Fibroblast of skin of back (primary cell): Measurements from ENCODE around the gene TMEM270. TPM values are rescaled to one million over a fixed set of nuclear protein-coding genes. Genes with fewer than 3 reads are reported as not detected.
"Not testable (repeated sequence)": the region's sequence is repeated elsewhere in the genome, so short reads cannot be mapped to it uniquely, and the experiment has no call there.

Source experiments
- DNase-seq: peaks from one replicate; pipeline ENCODE4 v3.0.0-alpha.2; 2013
- polyA plus RNA-seq, 2 experiments: library from polyadenylated mRNA; unstranded; fragments of 120-200 nt; gene quantifications; one replicate each; pipeline ENCODE4 v1.2.1, GENCODE V29; 2013; ENCODE audit not compliant: insufficient read length in 2 of 2

The TMEM270 gene, protein sequence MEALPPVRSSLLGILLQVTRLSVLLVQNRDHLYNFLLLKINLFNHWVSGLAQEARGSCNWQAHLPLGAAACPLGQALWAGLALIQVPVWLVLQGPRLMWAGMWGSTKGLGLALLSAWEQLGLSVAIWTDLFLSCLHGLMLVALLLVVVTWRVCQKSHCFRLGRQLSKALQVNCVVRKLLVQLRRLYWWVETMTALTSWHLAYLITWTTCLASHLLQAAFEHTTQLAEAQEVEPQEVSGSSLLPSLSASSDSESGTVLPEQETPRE
- polyA plus RNA-seq (2013, experiment 1 of 2; ENCODE audit: insufficient read length), result not detected
- polyA plus RNA-seq (2013, experiment 2 of 2; ENCODE audit: insufficient read length), result not detected

DNA sequence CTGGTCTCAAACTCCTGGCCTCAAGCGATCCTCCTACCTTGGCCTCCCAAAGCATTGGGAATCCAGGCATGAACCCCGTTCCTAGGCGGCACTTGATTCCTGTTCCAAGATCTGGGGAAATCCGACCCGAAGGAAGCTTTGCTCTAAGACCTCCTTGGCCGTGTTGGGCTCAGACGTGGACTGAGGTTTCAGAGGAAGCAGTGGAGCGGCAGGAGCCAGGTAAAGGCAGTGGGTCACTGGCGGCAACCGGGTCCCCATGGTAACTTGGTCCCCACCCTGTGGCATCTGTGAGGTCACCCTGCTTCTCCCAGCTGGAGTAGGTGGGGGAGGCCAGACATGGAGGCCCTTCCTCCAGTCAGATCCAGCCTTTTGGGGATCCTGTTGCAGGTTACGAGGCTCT, at the start of gene TMEM270:
TSS of gene TMEM270 (plus strand) at position 301 of the 400 bp plus-strand sequence. CDS start at position 337, 36 bp downstream.
- DNase-seq, result no peak

DNA sequence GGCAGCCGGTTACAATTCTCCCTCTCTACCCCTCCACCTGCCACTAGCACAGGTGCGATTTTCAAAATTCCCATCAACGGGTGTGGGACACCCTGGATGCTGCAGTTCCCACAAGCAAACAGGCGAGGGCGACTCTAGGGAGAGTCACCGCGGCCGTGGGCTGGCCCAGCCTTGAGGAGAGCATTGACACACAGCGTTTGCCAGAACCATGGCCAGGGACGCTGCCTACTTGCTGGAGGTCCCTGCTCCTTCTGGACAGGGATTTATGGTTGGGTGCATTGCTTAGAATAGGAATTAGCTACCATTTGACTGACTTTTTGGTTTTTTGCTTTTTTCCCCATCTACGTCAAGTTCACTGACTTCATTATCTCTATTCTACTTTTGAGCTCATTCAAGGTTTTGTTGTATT, 49.2 kb upstream of the TMEM270 start:
- DNase-seq, result peak; percentile 70

DNA sequence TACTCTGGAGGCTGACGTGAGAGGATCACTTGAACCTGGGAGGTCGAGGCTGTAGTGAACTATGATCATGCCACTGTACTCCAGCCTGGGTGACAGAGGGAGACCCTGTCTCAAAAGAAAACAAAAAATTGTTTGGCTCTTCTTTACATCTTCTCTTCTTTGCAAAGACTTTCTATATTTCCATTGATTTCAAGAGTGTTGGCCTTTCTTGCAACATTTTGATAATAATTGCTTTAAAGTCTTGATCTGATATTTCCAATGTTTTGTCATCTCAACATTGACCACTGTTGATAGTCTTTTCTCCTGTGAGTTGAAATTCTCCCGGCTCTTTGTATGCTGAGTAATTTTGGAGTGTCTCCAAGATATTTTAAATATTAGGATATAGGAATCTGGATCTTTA, 48.0 kb upstream of the TMEM270 start:
- DNase-seq, result peak; percentile 47

DNA sequence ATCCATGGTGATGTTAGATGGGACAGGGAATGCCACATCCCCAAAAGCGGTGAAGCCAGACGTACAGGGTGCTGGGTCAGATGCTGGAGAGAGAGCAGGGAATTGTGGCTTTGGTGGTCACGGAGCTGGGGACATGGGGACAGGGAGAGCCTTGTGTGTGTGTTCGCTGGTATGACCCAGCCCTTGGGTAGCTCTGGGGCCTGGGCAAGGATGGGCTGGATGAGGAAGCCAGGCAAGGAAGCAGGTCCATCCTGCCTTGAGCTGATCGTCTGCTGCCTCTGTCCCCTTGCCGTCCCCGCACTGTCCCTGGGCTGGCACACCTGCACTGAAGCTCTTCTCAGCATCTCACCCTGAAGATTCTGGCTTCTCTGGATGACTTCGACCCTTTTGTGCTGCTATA, 45.5 kb upstream of the TMEM270 start:
- no peak for DNase-seq

DNA sequence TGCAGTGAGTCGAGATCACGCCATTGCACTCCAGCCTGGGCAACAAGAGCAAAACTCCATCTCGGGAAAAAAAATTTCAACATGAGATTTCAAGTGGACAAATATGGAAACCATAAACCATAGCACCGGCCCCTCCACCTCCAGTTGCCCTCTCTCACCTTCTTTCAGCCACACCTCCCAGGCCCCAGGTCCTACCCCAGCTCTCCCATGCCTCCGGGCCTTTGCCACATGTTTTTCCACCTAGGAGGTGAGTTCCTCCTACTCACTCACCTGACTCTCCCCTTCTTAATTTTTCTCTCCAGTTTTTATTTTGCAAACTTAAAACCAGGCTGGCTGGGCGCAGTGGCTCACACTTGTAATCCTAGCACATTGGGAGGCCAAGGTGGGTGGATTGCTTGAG, 43.8 kb upstream of the TMEM270 start:
- DNase-seq, result no peak

DNA sequence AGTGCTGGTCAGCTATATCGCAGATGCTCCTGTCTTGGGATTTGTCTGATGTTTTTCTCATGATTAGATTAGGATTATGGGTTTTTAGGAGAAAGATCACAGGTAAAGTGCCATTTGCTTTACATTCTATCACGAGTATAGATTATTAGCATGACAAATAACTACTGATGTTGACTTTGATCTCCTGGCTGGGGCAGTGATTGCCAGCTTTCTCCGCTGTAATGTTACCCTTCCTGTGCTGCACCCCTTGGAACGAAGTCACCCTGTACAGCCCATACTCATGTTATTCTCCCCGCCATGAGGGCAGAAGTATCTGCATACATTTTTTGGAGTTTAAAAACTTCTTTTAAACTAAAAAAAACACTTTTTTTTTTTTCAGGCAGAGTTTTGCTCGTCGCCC, 40.9 kb upstream of the TMEM270 start:
- DNase-seq, result no peak

DNA sequence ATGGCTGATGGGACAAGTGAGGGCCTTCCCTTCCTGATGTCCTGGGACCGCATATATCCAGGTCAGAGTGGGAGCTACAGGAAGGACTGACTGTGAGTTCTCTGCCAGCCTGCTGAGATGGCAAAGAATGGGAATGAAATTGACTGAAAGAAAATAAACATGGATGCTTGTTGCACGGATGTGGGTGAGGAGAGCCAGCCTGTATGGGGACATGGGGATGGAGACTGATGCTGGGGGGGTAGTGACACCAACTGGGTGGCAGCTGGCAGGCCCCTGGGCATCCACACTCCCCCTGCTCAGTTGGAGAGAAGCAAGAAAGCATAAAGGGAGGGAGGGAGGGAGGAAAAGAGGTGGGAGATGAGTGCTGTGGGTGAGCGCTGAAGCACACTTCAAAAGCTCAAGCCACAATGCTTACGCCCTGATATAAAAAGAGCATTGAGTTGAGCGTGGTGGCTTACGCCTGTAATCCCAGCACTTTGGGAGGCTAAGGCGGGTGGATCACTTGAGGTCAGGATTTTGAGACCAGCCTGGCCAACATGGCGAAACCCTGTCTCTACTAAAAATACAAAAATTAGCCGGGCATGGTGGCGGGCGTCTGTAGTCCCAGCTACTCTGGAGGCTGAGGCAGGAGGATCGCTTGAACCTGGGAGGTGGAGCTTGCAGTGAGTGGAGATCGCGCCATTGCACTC, 39.2 kb upstream of the TMEM270 start:
- DNase-seq, result not testable (repeated sequence)

DNA sequence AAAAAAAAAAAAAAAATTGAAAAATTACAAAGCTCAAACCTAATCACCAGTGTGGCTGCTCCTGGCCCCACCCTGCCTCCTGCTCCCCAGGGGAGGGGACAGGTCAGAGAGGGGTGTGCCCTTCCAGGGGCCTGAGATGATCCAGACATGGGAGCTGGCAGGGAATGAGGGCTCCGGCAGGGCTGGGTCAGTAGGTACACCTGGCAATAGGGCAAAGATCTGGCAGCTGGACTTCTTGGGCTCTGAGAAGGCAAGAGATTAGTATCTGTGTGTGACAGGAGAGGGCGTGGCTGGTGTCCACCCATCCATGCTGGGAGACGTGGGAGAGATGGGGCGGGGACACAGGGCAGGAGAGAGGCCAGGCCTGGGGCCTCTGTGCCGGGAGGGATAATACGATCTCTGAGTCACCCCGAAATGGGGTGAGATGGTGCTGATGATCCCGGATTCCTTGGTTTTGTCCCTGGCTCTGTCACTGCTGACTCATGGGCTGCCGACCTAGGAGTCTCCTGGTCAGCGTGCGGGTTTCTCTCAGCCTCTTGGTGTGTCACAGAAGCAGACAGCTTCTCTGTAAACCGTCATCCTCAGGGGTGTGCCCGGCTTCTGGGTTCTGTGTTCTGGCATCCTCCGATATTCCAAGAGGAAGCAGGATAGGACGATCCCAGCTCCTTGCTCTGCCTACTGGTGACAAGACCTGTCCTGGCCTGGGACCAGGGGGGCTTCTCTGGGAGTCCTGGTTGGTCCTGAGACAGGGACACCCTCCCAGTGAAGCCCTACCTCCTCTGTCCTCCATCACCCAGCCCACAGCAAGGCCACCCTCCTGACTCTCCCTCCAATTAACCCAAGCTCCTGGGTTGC, 38.4 kb upstream of the TMEM270 start:
- peak; percentile 99 for DNase-seq

DNA sequence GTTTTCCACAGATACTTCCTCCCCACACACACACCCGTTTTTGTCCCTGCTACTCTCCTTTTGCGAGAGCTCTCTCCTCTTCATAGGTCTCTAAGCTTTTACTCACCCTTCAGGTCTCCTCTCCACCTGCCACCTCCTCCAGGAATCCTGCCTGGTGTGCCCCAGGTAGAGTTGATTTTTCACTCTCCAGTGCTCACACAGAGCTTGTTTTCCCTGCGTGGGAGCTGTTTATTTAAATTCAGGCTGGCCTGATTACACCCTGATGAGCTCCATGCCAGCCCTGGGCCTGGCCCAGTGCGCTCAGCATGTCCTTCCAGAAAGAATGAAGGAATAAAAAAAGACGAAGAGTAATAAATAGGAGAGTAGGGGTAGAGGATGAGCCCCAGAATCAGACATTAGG, 37.7 kb upstream of the TMEM270 start:
- DNase-seq, result no peak

DNA sequence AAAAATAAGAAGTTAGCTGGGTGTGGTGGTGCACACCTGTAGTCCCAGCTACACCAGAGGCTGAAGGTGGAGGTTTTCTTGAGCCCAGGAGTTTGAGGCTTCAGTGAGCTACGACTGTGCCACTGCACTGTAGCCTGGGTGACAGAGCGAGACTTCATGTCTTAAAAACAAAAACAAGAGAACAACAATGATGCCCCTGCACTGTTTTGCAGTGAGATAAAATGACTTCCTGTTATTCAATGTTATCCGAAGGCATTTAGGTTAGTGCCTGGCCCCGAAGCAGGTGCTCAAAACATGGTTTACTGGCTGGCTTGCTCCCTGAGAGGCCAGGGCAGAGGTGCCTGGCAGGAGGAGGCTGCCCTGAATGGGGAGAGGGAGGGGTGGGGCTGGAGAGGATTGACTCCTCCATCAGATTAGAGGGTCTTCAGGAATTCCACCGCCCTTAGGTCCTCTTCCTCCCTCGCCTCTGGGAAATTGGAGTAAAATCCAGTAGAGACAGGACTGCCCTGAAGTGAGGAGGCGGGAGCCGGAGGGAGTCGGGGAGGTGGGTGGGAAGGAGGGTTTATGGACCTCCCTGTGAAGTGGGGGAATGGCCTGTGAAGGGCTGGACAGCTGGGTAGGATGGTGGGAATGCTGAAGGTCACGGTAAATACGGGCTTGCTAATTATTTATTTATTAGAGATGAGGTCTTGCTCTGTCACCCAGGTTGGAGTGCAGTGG, 36.9 kb upstream of the TMEM270 start:
- DNase-seq, result no peak

DNA sequence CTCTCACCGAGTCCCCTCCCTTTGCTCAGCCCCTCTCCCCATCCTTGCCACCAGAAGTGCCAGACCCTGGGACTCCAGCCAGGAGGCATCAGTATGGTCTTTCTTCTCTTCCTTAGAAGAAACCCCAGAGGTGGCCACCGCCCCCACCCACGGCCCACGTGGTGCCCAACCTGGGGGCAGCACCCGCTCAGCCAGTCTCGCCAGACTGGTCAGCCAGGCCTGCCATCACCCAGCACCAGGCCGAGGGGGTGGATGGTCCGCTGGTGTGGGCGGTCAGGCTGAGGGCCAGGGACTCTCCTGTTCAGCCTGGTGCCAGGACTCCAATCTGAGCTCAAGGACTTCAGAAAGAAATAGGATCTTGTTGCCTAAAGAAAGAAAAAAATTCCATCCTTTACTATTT, 36.0 kb upstream of the TMEM270 start:
- DNase-seq, result no peak

DNA sequence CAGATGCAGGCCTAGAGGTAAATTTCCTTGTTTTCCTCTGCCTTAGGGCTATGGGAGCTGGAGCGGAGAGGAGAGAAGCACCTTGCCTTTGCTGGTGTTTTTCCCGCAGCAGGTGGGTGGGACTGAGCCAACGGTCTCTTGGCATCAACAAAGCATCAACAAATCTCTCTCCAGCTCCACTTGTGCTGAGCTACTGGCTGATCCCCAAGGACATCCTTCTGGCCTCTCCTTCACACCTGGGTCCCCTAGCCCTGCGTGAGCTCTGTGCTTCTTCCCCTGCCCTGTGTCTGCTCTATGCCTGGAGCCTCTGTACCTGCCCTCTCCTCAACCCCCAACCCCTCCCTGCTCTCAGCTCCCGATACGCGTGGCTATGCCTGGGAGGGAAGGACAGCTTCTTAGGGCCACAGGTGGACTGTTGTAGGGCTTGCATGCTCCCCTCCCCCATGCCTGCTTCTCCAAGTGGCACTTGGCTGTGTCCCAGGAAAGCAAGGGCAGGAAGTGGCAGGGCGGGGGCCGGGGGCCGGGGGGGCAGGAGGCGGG, 33.3 kb upstream of the TMEM270 start:
- peak; percentile 29 for DNase-seq

DNA sequence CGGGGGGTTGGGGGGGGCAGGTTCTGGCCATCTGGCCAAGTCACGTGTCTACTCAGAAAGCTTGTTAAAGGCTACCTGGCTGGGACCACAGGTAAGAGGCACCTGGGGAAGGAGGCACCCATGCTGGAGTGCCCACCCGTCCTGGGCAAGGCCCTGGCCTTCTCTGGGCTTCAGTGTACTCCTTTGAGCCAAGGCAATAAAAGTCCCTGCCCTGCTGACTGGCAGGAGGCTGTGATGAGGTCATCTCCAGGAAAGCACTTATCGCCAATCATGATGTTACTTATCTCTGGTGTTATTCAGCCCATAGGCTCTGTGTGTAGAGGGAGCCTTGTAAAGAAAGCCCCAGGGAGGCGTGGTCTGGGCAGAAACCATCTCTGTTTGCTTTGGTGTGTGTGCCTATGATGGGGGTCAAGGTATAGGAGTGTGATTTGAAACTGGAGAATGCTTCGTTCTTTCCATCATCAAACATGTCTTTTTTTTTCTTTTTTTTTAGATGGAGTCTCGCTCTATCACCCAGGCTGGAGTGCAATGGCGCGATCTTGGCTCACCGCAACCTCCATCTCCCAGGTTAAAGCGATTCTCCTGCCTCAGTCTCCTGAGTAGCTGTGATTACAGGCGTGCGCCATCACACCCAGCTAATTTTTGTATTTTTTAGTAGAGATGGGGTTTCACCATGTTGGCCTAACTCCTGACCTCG, 32.7 kb upstream of the TMEM270 start:
- DNase-seq, result peak; percentile 54

DNA sequence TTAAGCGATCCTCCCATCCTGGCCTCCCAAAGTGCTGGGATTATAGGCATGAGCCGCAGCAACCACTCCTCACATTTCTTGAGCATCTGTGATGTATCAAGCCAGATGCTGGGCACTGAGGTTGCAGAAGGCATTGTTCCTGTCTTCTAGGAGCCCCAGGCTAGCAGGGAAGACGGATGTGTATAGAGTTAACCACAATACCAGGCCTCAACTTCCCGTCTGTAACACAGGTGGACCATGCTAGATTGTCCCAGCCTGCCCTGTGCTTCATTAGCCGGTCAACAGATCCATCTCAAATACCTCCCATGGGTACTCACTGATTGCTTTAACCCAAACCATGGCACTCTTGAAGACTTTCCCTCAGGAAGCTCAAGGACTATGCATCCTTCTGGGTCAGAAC, 32.0 kb upstream of the TMEM270 start:
- DNase-seq, result no peak

DNA sequence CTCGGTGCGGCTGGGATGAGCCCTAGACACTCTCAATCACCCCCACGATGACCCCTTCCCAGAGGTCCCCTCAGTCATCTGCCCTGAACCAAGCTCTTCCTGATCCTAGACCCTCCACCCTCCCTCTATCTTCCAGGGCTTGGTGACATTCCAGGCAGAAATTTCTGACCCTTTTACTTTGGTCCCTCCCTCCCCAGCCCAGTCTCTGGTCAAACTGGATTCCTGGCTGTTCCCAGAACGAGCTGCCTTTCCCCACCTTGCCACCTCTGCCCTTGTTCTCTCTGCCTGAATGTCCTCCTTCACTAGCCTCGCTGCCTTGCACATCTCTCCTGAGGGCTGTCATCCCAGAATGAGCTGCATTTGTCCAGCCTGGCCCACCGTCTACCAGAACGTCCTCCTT, 31.5 kb upstream of the TMEM270 start:
- DNase-seq, result no peak

DNA sequence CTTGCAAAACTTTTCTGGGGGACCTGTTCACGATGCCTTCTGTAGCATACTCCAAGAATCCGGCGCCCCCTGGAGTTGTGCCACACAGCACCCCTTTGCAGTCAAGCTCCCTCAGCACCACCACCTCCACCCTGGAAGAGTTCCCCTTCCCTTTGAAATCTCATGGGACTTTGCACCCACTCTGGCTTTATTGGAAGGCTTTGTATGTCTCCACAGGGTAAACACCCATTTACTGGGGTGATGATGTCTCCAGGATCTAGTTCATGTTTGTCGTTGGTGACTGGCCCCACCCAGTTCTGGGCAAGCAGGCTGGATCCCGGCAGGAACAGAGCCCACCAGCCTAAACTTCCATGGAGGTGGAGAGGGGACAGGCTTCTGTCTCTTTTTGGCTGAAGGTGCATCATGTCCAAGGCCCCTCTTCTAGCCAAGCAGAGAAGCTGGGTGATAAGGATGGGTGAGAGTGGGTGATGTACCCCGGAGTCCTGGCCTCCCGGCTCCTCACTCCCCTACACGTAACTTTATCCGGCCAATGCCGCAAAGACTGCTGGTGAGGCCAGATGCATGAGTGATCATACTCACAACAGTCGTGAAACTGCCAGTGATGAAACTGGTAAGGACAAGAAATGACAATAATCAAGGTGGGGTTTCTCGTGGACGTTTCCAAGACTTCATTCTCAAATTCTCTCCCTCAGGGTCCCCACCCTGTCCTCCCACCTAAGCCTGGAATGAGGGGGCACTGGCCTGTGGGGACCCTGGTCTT, 30.9 kb upstream of the TMEM270 start:
- no peak for DNase-seq

DNA sequence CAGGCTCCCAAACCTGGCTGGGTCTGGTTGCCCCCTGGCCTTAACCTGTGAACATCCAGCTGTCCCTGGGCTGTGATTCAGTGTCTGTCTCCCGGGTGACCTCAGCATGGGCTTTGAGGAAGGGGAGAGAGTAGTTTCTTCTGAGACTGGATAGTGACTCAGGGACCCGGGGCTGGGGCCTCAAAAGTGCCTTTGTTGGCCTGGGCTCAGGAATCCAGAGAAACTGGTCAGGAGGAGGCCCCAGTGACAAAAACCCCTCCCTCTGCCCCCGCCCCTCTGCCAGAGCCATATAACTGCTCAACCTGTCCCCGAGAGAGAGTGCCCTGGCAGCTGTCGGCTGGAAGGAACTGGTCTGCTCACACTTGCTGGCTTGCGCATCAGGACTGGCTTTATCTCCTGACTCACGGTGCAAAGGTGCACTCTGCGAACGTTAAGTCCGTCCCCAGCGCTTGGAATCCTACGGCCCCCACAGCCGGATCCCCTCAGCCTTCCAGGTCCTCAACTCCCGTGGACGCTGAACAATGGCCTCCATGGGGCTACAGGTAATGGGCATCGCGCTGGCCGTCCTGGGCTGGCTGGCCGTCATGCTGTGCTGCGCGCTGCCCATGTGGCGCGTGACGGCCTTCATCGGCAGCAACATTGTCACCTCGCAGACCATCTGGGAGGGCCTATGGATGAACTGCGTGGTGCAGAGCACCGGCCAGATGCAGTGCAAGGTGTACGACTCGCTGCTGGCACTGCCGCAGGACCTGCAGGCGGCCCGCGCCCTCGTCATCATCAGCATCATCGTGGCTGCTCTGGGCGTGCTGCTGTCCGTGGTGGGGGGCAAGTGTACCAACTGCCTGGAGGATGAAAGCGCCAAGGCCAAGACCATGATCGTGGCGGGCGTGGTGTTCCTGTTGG, 30.0 kb upstream of the TMEM270 start, which contains the start of gene CLDN4:
TSS of gene CLDN4 (plus strand) at position 316 of the 903 bp plus-strand sequence. CDS start at position 522, 206 bp downstream.
- DNase-seq, result peak; percentile 58

DNA sequence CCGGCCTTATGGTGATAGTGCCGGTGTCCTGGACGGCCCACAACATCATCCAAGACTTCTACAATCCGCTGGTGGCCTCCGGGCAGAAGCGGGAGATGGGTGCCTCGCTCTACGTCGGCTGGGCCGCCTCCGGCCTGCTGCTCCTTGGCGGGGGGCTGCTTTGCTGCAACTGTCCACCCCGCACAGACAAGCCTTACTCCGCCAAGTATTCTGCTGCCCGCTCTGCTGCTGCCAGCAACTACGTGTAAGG, 29.4 kb upstream of the TMEM270 start:
- DNase-seq, result no peak

DNA sequence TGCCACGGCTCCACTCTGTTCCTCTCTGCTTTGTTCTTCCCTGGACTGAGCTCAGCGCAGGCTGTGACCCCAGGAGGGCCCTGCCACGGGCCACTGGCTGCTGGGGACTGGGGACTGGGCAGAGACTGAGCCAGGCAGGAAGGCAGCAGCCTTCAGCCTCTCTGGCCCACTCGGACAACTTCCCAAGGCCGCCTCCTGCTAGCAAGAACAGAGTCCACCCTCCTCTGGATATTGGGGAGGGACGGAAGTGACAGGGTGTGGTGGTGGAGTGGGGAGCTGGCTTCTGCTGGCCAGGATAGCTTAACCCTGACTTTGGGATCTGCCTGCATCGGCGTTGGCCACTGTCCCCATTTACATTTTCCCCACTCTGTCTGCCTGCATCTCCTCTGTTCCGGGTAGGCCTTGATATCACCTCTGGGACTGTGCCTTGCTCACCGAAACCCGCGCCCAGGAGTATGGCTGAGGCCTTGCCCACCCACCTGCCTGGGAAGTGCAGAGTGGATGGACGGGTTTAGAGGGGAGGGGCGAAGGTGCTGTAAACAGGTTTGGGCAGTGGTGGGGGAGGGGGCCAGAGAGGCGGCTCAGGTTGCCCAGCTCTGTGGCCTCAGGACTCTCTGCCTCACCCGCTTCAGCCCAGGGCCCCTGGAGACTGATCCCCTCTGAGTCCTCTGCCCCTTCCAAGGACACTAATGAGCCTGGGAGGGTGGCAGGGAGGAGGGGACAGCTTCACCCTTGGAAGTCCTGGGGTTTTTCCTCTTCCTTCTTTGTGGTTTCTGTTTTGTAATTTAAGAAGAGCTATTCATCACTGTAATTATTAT, 28.9 kb upstream of the TMEM270 start:
- no peak for DNase-seq
